HG03457 (cell line): ENCODE measurements around the gene PDLIM5.
"Not testable (repeated sequence)": the region's sequence is repeated elsewhere in the genome, so short reads cannot be mapped to it uniquely, and the experiment has no call there.

ENCODE experiments used
- ATAC-seq: cut with Tn5 transposase; IDR thresholded peaks from one replicate; pipeline ENCODE4 v1.9.1; 2021; ENCODE audit warnings: moderate number of reproducible peaks; ENCODE audit not compliant: unreplicated experiment

Gene PDLIM5

GRCh38 chr4:94639298-94639697 lies 187.6 kb downstream of the PDLIM5 start:
- ATAC-seq: no peak

GRCh38 chr4:94640151-94640550 lies 188.4 kb downstream of the PDLIM5 start:
- ATAC-seq: no peak

GRCh38 chr4:94641702-94642560 lies 190.2 kb downstream of the PDLIM5 start:
- no peak for ATAC-seq

- no peak for ATAC-seq
These were observed 190.8 kb downstream of the PDLIM5 start for GRCh38 chr4:94642561-94642866.

GRCh38 chr4:94648699-94649098 lies 197.0 kb downstream of the PDLIM5 start:
- ATAC-seq: no peak

GRCh38 chr4:94649381-94650133 lies 197.8 kb downstream of the PDLIM5 start:
- ATAC-seq: no peak

GRCh38 chr4:94650134-94650495 lies 198.4 kb downstream of the PDLIM5 start:
- ATAC-seq: no peak

GRCh38 chr4:94650690-94651089 lies 198.9 kb downstream of the PDLIM5 start:
- ATAC-seq: no peak

- no peak for ATAC-seq
These were observed 201.4 kb downstream of the PDLIM5 start for GRCh38 chr4:94653095-94653649.

GRCh38 chr4:94653984-94654609 lies 202.4 kb downstream of the PDLIM5 start:
- ATAC-seq: no peak

- ATAC-seq: no peak
These were observed 203.0 kb downstream of the PDLIM5 start for GRCh38 chr4:94654714-94655113.

GRCh38 chr4:94660614-94661013 lies 208.9 kb downstream of the PDLIM5 start:
- no peak for ATAC-seq

GRCh38 chr4:94665021-94665420 lies 213.3 kb downstream of the PDLIM5 start:
- not testable (repeated sequence) for ATAC-seq

- ATAC-seq: no peak
These were observed 214.0 kb downstream of the PDLIM5 start for GRCh38 chr4:94665500-94666404.

- ATAC-seq: no peak
These were observed 217.0 kb downstream of the PDLIM5 start for GRCh38 chr4:94668724-94669123.

GRCh38 chr4:94669672-94670664 lies 218.2 kb downstream of the PDLIM5 start:
- no peak for ATAC-seq

GRCh38 chr4:94671113-94671512 lies 219.4 kb downstream of the PDLIM5 start:
- no peak for ATAC-seq

- ATAC-seq: no peak
These were observed 222.2 kb downstream of the PDLIM5 start for GRCh38 chr4:94673961-94674360.

- ATAC-seq: no peak
These were observed 225.2 kb downstream of the PDLIM5 start for GRCh38 chr4:94676970-94677369.
